Suprapubic skin (tissue), 4 donors: ENCODE measurements around the gene UBN2.

ENCODE experiments used
- CTCF ChIP-seq, 2 donors: fragments of 200-600 bp in 1 of 2; fragments of 450-650 bp in 1 of 2; sonication (generic) in 1 of 2; IDR thresholded peaks; one replicate each; pipeline ENCODE4 v1.5.1; 2016 to 2019; ENCODE audit warnings: antibody characterized with exemption in 2 of 2, mild to moderate bottlenecking in 1 of 2, moderate library complexity in 1 of 2
- POLR2A ChIP-seq, 2 donors: fragments of 450-650 bp; IDR thresholded peaks; one replicate each; pipeline ENCODE4 v1.6.1; 2017; ENCODE audit warnings: antibody characterized with exemption in 2 of 2, mild to moderate bottlenecking in 2 of 2, moderate library complexity in 2 of 2
- POLR2AphosphoS5 ChIP-seq, 3 donors: sonication (generic); formaldehyde crosslinking; IDR thresholded peaks; one replicate each; pipeline ENCODE4 v1.6.1; 2017; ENCODE audit warnings: antibody characterized with exemption in 3 of 3

- no peak for TF ChIP-seq POLR2A (IDR thresholded peaks at IDR 0.05)
- TF ChIP-seq CTCF (IDR thresholded peaks at IDR 0.05) = no peak
- no peak for TF ChIP-seq POLR2AphosphoS5 (IDR thresholded peaks at IDR 0.05)
These were observed 103.5 kb downstream of the UBN2 start for GRCh38 chr7:139334399-139335150.
